ENCODE data around the gene PRXL2B.

PRXL2B gene

GRCh38 chr1:2585318-2586092 lies 1.1 kb upstream of the PRXL2B start:
- peak; percentile 38 to 39 for DNase-seq (ENCODE audit: low read depth in 2 of 2)

GRCh38 chr1:2587071-2587859 lies 688 bp downstream of the PRXL2B start:
- DNase-seq (ENCODE audit: low read depth in 2 of 2), result no peak

GRCh38 chr1:2587860-2588571 lies 1.4 kb downstream of the PRXL2B start:
- no peak for DNase-seq (ENCODE audit: low read depth in 2 of 2)

GRCh38 chr1:2588661-2589430 lies 2.3 kb downstream of the PRXL2B start:
- DNase-seq (ENCODE audit: low read depth in 2 of 2), result no peak

GRCh38 chr1:2589431-2590232 lies 3.1 kb downstream of the PRXL2B start:
- DNase-seq (ENCODE audit: low read depth in 2 of 2), result no peak

- no peak for DNase-seq (ENCODE audit: low read depth in 2 of 2)
These were observed 3.9 kb downstream of the PRXL2B start for GRCh38 chr1:2590233-2591141.

- DNase-seq (ENCODE audit: low read depth in 2 of 2), result no peak
These were observed 4.6 kb downstream of the PRXL2B start for GRCh38 chr1:2591233-2591580.

- DNase-seq (ENCODE audit: low read depth in 2 of 2), result no peak
These were observed 5.1 kb downstream of the PRXL2B start for GRCh38 chr1:2591581-2592261.

GRCh38 chr1:2592672-2593071 lies 6.1 kb downstream of the PRXL2B start:
- DNase-seq (ENCODE audit: low read depth in 2 of 2), result no peak

GRCh38 chr1:2593251-2593878 lies 6.8 kb downstream of the PRXL2B start:
- DNase-seq (ENCODE audit: low read depth in 2 of 2), result no peak

GRCh38 chr1:2594001-2594640 lies 7.5 kb downstream of the PRXL2B start:
- DNase-seq (ENCODE audit: low read depth in 2 of 2), result no peak

GRCh38 chr1:2594641-2595131 lies 8.1 kb downstream of the PRXL2B start:
- no peak for DNase-seq (ENCODE audit: low read depth in 2 of 2)

- no peak for DNase-seq (ENCODE audit: low read depth in 2 of 2)
These were observed 8.8 kb downstream of the PRXL2B start for GRCh38 chr1:2595261-2595811.

- DNase-seq (ENCODE audit: low read depth in 2 of 2), result no peak
These were observed 9.4 kb downstream of the PRXL2B start for GRCh38 chr1:2595812-2596529.

GRCh38 chr1:2596530-2597333 lies 10.2 kb downstream of the PRXL2B start:
- no peak for DNase-seq (ENCODE audit: low read depth in 2 of 2)
